ENCODE results near the gene RLBP1. TPM values are rescaled to one million over a fixed set of nuclear protein-coding genes. Genes with fewer than 3 reads are reported as not detected.

The RLBP1 gene
- total RNA-seq, 6 donors from 2014 or later = not detected

DNA sequence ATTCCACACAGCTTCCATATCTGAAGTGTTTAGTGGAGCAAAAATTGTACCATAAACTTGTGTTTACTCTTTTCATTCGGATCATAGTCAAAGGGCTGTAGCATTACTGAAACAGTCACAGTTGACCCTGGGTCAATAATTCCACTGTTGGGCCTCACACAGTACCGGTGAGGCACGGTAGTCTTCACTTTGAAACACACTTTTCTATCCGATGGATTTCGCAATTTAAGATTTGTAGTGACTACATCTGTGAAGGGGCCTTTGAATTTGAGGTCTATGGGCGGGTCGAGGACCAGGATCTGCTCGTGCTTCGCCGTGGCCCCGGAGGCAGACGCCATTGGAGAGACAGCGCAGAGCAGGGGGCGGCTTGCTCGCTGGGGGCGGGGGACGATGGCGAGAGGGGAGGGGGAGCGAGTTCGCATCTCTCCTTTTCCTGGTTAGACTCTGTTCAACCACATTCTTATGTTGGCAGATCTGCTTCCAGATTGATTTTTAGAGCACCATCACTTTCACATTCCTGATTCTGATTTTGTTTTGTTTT, 19.8 kb downstream of the RLBP1 start:
- 88 to 93% methylated on average over 20 of the region's 20 CpGs for WGBS, 2 donors

GRCh38 chr15:89200182-89200581, 21.2 kb downstream of the RLBP1 start:
- TF ChIP-seq POLR2A (IDR thresholded peaks at IDR 0.05) (no peak), POLR2AphosphoS5 (IDR thresholded peaks at IDR 0.05) (no peak), EP300 (IDR thresholded peaks at IDR 0.05) (no peak)
- TF ChIP-seq, protein P1, sequence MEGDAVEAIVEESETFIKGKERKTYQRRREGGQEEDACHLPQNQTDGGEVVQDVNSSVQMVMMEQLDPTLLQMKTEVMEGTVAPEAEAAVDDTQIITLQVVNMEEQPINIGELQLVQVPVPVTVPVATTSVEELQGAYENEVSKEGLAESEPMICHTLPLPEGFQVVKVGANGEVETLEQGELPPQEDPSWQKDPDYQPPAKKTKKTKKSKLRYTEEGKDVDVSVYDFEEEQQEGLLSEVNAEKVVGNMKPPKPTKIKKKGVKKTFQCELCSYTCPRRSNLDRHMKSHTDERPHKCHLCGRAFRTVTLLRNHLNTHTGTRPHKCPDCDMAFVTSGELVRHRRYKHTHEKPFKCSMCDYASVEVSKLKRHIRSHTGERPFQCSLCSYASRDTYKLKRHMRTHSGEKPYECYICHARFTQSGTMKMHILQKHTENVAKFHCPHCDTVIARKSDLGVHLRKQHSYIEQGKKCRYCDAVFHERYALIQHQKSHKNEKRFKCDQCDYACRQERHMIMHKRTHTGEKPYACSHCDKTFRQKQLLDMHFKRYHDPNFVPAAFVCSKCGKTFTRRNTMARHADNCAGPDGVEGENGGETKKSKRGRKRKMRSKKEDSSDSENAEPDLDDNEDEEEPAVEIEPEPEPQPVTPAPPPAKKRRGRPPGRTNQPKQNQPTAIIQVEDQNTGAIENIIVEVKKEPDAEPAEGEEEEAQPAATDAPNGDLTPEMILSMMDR (IDR thresholded peaks at IDR 0.05) = no peak
- no peaks in the 10 kb centered on the region for H3K9me3 ChIP-seq
- no peak overlapping the region for H3K27ac ChIP-seq
- H3K36me3 ChIP-seq = peaks cover 7 to 57% (median 21%) of the 10 kb centered on the region in 4 donors
- DNase-seq (peak in 1 of 2 donors; percentile 69), ATAC-seq (ENCODE audit: low FRiP score in 2 of 2) (no peak)
- H3K27me3 ChIP-seq = no peaks in the 10 kb centered on the region
- peaks cover 0 to 17% (median 0%) of the 10 kb centered on the region in 4 donors for H3K4me1 ChIP-seq
- no peak overlapping the region for H3K4me3 ChIP-seq
- 95 to 97% methylated on average over 12 of the region's 12 CpGs for WGBS, 2 donors

More for the DNA sequence above, 19.8 kb downstream of the RLBP1 start:
- Histone ChIP-seq H3K9me3 (no peaks in the 10 kb centered on the region), H3K4me3 (no peak overlapping the region), H3K27me3 (no peaks in the 10 kb centered on the region), H3K27ac (no peak overlapping the region), H3K4me1 (peaks cover 0 to 14% (median 0%) of the 10 kb centered on the region in 4 donors), H3K36me3 (peaks cover 3 to 45% (median 13%) of the 10 kb centered on the region in 4 donors)
- ATAC-seq (ENCODE audit: low FRiP score in 2 of 2) (no peak), DNase-seq (peak in 1 of 2 donors; percentile 69)
- TF ChIP-seq EP300 (IDR thresholded peaks at IDR 0.05) (no peak), POLR2AphosphoS5 (IDR thresholded peaks at IDR 0.05) (no peak), POLR2A (IDR thresholded peaks at IDR 0.05) (no peak)
- TF ChIP-seq, protein P1 (IDR thresholded peaks at IDR 0.05) = no peak

DNA sequence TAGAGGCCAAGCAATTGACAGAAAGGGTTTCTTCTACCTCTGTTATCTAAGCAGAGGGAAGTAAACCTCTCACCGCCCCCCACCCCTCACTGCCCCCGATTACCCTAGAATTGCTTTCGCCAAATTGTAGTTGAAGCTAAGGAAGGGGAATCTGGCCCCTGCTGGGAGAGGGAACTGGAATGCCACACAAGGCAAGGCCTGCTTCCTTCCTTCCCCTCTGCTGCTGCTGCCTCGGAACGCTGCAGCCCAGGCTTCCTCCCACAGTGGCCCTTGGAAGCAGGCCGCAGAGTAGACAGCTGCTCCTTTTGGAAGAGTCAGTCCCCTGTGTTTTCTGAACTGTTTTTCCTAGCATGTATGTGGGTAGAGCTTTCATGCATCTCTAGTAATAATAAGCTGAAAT, 21.6 kb downstream of the RLBP1 start:
- no peak for DNase-seq
- no peak for ATAC-seq (ENCODE audit: low FRiP score in 2 of 2)
- H3K27me3 ChIP-seq = no peaks in the 10 kb centered on the region
- 64 to 66% methylated on average over 6 of the region's 6 CpGs for WGBS, 2 donors
- no peak overlapping the region for H3K27ac ChIP-seq
- peaks cover 11 to 62% (median 25%) of the 10 kb centered on the region in 4 donors for H3K36me3 ChIP-seq
- TF ChIP-seq EP300 (IDR thresholded peaks at IDR 0.05) (no peak), POLR2AphosphoS5 (IDR thresholded peaks at IDR 0.05) (no peak), POLR2A (IDR thresholded peaks at IDR 0.05) (no peak)
- TF ChIP-seq, protein P1 (IDR thresholded peaks at IDR 0.05) = no peak
- no peaks in the 10 kb centered on the region for H3K9me3 ChIP-seq
- H3K4me1 ChIP-seq = peaks cover 0 to 17% (median 0%) of the 10 kb centered on the region in 4 donors
- no peak overlapping the region for H3K4me3 ChIP-seq

GRCh38 chr15:89198934-89199333, 22.4 kb downstream of the RLBP1 start:
- 88 to 94% methylated on average over 3 of the region's 3 CpGs for WGBS, 2 donors
- no peak for DNase-seq
- Histone ChIP-seq H3K4me3 (no peak overlapping the region), H3K4me1 (peaks cover 0 to 17% (median 0%) of the 10 kb centered on the region in 4 donors), H3K27ac (no peak overlapping the region), H3K27me3 (no peaks in the 10 kb centered on the region), H3K9me3 (no peaks in the 10 kb centered on the region), H3K36me3 (peaks cover 16 to 70% (median 33%) of the 10 kb centered on the region in 4 donors)
- no peak for ATAC-seq (ENCODE audit: low FRiP score in 2 of 2)
- TF ChIP-seq, protein P1 (IDR thresholded peaks at IDR 0.05) = no peak
- TF ChIP-seq POLR2A (IDR thresholded peaks at IDR 0.05) (no peak), EP300 (IDR thresholded peaks at IDR 0.05) (no peak), POLR2AphosphoS5 (IDR thresholded peaks at IDR 0.05) (no peak)

DNA sequence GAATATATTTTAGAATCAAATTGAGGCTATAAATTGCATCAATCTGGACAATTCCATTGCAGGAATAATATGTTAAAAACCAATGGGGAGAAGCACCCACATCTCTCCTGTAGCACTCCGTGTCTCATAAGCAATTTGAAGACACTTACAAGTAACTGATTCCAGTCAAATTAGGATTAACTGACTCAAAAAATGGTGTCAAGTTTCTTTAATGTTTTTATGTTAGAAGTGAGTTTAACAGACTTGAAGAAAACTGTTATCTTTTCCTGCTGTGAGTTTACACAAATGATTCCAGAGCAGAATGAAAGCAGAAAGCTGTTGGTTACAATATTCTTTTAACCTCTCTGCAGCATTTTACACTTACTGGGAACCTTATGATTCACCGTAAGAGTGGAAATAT, 23.2 kb downstream of the RLBP1 start:
- peaks cover 20 to 77% (median 40%) of the 10 kb centered on the region in 4 donors for H3K36me3 ChIP-seq
- H3K27ac ChIP-seq = peak overlapping the region in 3 of 4 donors; percentile 10 to 49 (median 46)
- ATAC-seq (ENCODE audit: low FRiP score in 2 of 2) = no peak
- H3K4me1 ChIP-seq = peaks cover 0 to 17% (median 0%) of the 10 kb centered on the region in 4 donors
- WGBS, 2 donors = 83 to 90% methylated on average over 2 of the region's 2 CpGs
- TF ChIP-seq, protein P1 (IDR thresholded peaks at IDR 0.05) = no peak
- TF ChIP-seq POLR2AphosphoS5 (IDR thresholded peaks at IDR 0.05) (no peak), EP300 (IDR thresholded peaks at IDR 0.05) (no peak), POLR2A (IDR thresholded peaks at IDR 0.05) (no peak)
- H3K9me3 ChIP-seq = no peaks in the 10 kb centered on the region
- no peak overlapping the region for H3K4me3 ChIP-seq
- H3K27me3 ChIP-seq = no peaks in the 10 kb centered on the region
- DNase-seq = no peak

Data from upper lobe of left lung (tissue), 6 donors.